HG03469 (cell line): ENCODE measurements around the gene ARF1.

Source experiments
- ATAC-seq: cut with Tn5 transposase; IDR thresholded peaks from one replicate; pipeline ENCODE4 v1.9.1; 2021; ENCODE audit warnings: mild to moderate bottlenecking, moderate library complexity, moderate number of reproducible peaks; ENCODE audit not compliant: unreplicated experiment

ARF1 gene

GRCh38 chr1:228084325-228084724 lies 1.8 kb downstream of the ARF1 start:
- ATAC-seq: no peak

GRCh38 chr1:228084797-228085196 lies 2.3 kb downstream of the ARF1 start:
- ATAC-seq: no peak

GRCh38 chr1:228085287-228085951 lies 2.9 kb downstream of the ARF1 start:
- ATAC-seq: no peak

GRCh38 chr1:228087771-228088251 lies 5.3 kb downstream of the ARF1 start:
- no peak for ATAC-seq

- ATAC-seq: no peak
These were observed 6.3 kb downstream of the ARF1 start for GRCh38 chr1:228088586-228089498.

- ATAC-seq: no peak
These were observed 7.2 kb downstream of the ARF1 start for GRCh38 chr1:228089519-228090380.

GRCh38 chr1:228090613-228091081 lies 8.1 kb downstream of the ARF1 start:
- ATAC-seq: no peak

- no peak for ATAC-seq
These were observed 8.6 kb downstream of the ARF1 start for GRCh38 chr1:228091084-228091483.

- ATAC-seq: no peak
These were observed 10.0 kb downstream of the ARF1 start for GRCh38 chr1:228092342-228093049.

- no peak for ATAC-seq
These were observed 10.8 kb downstream of the ARF1 start for GRCh38 chr1:228093050-228093906.

- ATAC-seq: no peak
These were observed 12.0 kb downstream of the ARF1 start for GRCh38 chr1:228094432-228095016.

- ATAC-seq: no peak
These were observed 12.7 kb downstream of the ARF1 start for GRCh38 chr1:228095161-228095560.

- ATAC-seq: no peak
These were observed 13.4 kb downstream of the ARF1 start for GRCh38 chr1:228095938-228096337.

GRCh38 chr1:228096416-228097332 lies 14.2 kb downstream of the ARF1 start:
- ATAC-seq: no peak

- no peak for ATAC-seq
These were observed 15.0 kb downstream of the ARF1 start for GRCh38 chr1:228097333-228098081.

GRCh38 chr1:228098323-228098931 lies 15.9 kb downstream of the ARF1 start:
- ATAC-seq: no peak

- ATAC-seq: no peak
These were observed 16.8 kb downstream of the ARF1 start for GRCh38 chr1:228099331-228099732.
